ENCODE data around the gene FYB1. TPM values are rescaled to one million over a fixed set of nuclear protein-coding genes. Genes with fewer than 3 reads are reported as not detected.

The FYB1 gene
- total and polyA plus RNA-seq, 2 experiments from 2014 or later = not detected

DNA sequence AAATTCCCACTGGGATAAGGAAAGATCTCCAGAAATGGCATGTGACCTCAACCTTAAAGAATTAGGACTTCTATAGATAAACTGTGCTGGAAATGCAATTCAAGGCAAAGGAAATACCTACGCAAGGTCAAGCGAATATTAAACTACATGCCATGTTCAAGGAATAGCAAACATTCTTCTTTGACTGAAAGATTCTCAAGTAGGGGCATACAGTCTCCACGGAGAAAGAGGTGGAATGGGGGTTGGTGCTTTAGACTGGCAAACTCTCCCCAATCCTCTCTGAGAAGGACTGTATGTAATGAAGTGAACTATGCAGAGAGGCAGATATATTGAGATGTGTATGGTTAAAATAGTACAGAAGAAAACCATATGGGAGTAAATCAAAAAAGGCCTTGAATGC lies 151.3 kb downstream of the FYB1 start (continued):
- TF ChIP-seq, protein P1, sequence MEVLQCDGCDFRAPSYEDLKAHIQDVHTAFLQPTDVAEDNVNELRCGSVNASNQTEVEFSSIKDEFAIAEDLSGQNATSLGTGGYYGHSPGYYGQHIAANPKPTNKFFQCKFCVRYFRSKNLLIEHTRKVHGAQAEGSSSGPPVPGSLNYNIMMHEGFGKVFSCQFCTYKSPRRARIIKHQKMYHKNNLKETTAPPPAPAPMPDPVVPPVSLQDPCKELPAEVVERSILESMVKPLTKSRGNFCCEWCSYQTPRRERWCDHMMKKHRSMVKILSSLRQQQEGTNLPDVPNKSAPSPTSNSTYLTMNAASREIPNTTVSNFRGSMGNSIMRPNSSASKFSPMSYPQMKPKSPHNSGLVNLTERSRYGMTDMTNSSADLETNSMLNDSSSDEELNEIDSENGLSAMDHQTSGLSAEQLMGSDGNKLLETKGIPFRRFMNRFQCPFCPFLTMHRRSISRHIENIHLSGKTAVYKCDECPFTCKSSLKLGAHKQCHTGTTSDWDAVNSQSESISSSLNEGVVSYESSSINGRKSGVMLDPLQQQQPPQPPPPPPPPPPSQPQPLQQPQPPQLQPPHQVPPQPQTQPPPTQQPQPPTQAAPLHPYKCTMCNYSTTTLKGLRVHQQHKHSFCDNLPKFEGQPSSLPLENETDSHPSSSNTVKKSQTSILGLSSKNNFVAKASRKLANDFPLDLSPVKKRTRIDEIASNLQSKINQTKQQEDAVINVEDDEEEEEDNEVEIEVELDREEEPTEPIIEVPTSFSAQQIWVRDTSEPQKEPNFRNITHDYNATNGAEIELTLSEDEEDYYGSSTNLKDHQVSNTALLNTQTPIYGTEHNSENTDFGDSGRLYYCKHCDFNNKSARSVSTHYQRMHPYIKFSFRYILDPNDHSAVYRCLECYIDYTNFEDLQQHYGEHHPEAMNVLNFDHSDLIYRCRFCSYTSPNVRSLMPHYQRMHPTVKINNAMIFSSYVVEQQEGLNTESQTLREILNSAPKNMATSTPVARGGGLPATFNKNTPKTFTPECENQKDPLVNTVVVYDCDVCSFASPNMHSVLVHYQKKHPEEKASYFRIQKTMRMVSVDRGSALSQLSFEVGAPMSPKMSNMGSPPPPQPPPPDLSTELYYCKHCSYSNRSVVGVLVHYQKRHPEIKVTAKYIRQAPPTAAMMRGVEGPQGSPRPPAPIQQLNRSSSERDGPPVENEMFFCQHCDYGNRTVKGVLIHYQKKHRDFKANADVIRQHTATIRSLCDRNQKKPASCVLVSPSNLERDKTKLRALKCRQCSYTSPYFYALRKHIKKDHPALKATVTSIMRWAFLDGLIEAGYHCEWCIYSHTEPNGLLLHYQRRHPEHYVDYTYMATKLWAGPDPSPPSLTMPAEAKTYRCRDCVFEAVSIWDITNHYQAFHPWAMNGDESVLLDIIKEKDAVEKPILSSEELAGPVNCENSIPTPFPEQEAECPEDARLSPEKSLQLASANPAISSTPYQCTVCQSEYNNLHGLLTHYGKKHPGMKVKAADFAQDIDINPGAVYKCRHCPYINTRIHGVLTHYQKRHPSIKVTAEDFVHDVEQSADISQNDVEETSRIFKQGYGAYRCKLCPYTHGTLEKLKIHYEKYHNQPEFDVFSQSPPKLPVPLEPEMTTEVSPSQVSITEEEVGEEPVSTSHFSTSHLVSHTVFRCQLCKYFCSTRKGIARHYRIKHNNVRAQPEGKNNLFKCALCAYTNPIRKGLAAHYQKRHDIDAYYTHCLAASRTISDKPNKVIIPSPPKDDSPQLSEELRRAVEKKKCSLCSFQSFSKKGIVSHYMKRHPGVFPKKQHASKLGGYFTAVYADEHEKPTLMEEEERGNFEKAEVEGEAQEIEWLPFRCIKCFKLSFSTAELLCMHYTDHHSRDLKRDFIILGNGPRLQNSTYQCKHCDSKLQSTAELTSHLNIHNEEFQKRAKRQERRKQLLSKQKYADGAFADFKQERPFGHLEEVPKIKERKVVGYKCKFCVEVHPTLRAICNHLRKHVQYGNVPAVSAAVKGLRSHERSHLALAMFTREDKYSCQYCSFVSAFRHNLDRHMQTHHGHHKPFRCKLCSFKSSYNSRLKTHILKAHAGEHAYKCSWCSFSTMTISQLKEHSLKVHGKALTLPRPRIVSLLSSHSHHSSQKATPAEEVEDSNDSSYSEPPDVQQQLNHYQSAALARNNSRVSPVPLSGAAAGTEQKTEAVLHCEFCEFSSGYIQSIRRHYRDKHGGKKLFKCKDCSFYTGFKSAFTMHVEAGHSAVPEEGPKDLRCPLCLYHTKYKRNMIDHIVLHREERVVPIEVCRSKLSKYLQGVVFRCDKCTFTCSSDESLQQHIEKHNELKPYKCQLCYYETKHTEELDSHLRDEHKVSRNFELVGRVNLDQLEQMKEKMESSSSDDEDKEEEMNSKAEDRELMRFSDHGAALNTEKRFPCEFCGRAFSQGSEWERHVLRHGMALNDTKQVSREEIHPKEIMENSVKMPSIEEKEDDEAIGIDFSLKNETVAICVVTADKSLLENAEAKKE (CRISPR knock-in tag; IDR thresholded peaks at IDR 0.05) = no peak

DNA sequence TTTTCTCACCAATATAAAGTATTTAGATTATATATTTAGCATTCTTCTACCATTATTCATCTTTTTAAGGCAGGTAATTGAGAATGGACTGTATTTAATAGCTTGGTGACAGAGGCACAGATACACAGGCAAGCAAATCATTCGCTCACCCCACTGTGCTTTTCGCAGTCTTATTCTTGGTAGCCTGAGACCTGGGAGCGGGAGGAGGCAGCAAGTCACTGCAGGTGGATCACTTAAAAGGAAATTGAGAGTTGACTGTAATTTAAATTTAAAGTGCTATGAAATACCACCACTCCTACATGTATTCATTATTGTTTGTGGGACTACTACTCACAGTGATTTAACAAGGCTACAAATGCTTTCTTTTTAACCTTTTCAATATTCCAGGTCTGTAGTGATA lies 154.9 kb downstream of the FYB1 start:
- peak; percentile 44 for DNase-seq (ENCODE audit: low spot score)
- Histone ChIP-seq H3K27ac (ENCODE audit: low read depth) (peak overlapping the region; percentile 21), H4K20me1 (replicated peaks; ENCODE audit: insufficient read depth) (no peaks in the 10 kb centered on the region; the same call in 1 of the 2 replicates), H3K4me2 (peak overlapping the region; percentile 59), H3K4me3 (peak overlapping the region; percentile 6; the same call in 1 of the 2 replicates), H3K79me2 (replicated peaks; ENCODE audit: insufficient read depth) (peaks cover 98% of the 10 kb centered on the region), H3F3A (replicated peaks; ENCODE audit: low read depth) (no peaks in the 10 kb centered on the region), H3K27me3 (ENCODE audit: insufficient read depth) (no peaks in the 10 kb centered on the region), H3K36me3 (ENCODE audit: insufficient read depth) (peaks cover 16% of the 10 kb centered on the region; the same call in 1 of the 2 replicates), H3K9me2 (ENCODE audit: insufficient read depth) (no peaks in the 10 kb centered on the region), H3K4me1 (ENCODE audit: insufficient read depth) (peaks cover 53% of the 10 kb centered on the region), H2AFZ (no peak overlapping the region)
- H3K4me1 Mint-ChIP-seq = peaks cover 42% of the 10 kb centered on the region
- peak; percentile 65 for ATAC-seq
- peaks cover 35% of the 10 kb centered on the region for H3K36me3 Mint-ChIP-seq (ENCODE audit: low read depth)
- peaks cover 9% of the 10 kb centered on the region for H3K27me3 Mint-ChIP-seq (ENCODE audit: insufficient read depth, low read depth, poor library complexity)
- peaks cover 29% of the 10 kb centered on the region for H3K9me3 Mint-ChIP-seq
- TF ChIP-seq, protein P2, sequence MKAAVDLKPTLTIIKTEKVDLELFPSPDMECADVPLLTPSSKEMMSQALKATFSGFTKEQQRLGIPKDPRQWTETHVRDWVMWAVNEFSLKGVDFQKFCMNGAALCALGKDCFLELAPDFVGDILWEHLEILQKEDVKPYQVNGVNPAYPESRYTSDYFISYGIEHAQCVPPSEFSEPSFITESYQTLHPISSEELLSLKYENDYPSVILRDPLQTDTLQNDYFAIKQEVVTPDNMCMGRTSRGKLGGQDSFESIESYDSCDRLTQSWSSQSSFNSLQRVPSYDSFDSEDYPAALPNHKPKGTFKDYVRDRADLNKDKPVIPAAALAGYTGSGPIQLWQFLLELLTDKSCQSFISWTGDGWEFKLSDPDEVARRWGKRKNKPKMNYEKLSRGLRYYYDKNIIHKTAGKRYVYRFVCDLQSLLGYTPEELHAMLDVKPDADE (IDR thresholded peaks at IDR 0.05) = no peak
- TF ChIP-seq NANOG (IDR thresholded peaks at IDR 0.05; ENCODE audit: borderline replicate concordance) = peak; percentile 17; the same call in 1 of the 2 replicates
- 0 out of 2 replicates have a peak overlapping the region, but pooled peaks have one; percentile 34 for H3K27ac Mint-ChIP-seq
- H3K4me3 Mint-ChIP-seq = no peak overlapping the region; the same call in 2 of the 3 replicates

Measured in GM23338 (cell line).